DOHH2 (cell line): ENCODE measurements around the gene PTH2.

ENCODE experiments used
- CTCF ChIP-seq: fragments of 200-600 bp; sonication (generic); IDR thresholded peaks from one replicate; pipeline ENCODE4 v1.5.1; 2014; ENCODE audit warnings: antibody characterized with exemption, mild to moderate bottlenecking, low read depth, low read length; ENCODE audit not compliant: poor library complexity, severe bottlenecking
- EZH2phosphoT487 ChIP-seq: fragments of 200-600 bp; sonication (generic); IDR thresholded peaks from 2 replicates; pipeline ENCODE4 v1.6.1; 2017; ENCODE audit warnings: borderline replicate concordance, mild to moderate bottlenecking, antibody characterized with exemption, low read length, moderate library complexity, mixed read lengths

- no peak for TF ChIP-seq CTCF
- TF ChIP-seq EZH2phosphoT487, result no peak
These were observed 33.8 kb downstream of the PTH2 start for GRCh38 chr19:49389406-49389805.
